H7 (cell line): Measurements from ENCODE around the gene ARHGEF7. TPM values are rescaled to one million over a fixed set of nuclear protein-coding genes. Genes with fewer than 3 reads are reported as not detected.
"Not testable (repeated sequence)": the region's sequence is repeated elsewhere in the genome, so short reads cannot be mapped to it uniquely, and the experiment has no call there.

Source experiments
- DNase-seq: peaks from one replicate; pipeline ENCODE4 v3.0.0; 2012
- H3K27me3 ChIP-seq: 2 replicates; pipeline ENCODE4 v1.6.0; 2011; ENCODE audit warnings: mild to moderate bottlenecking, low read length; ENCODE audit not compliant: control insufficient read depth, insufficient read depth
- H3K36me3 ChIP-seq: replicated peaks from 2 replicates; pipeline ENCODE4 v1.5.1; 2011; ENCODE audit warnings: low read length; ENCODE audit not compliant: control insufficient read depth, insufficient read depth
- H3K4me3 ChIP-seq: 2 replicates; pipeline ENCODE4 v1.5.1; 2011; ENCODE audit warnings: low read depth, mild to moderate bottlenecking, control low read depth, low read length, moderate library complexity; ENCODE audit not compliant: insufficient read depth
- total RNA-seq: library from RNA; depleted of rRNA; stranded (reverse); fragments of >200 nt; shearing (Covaris generic); gene quantifications from 2 replicates; pipeline ENCODE4 v1.2.3, GENCODE V29; 2014; rRNA removed

The ARHGEF7 gene
- 20.8 and 31.6 TPM in 2 replicates for total RNA-seq

- peaks cover 53% of the 10 kb centered on the region for H3K27me3 ChIP-seq
Observed at GRCh38 chr13:111115061-111115964, at the start of gene ARHGEF7. Gene ARHGEF7 (plus strand): TSS chr13:111115310. CDS start chr13:111115527, 217 bp downstream.

GRCh38 chr13:111065698-111066097 is 49.4 kb upstream of the ARHGEF7 start:
- H3K36me3 ChIP-seq = no peaks in the 10 kb centered on the region
- H3K4me3 ChIP-seq = no peak overlapping the region
- peaks cover 13% of the 10 kb centered on the region for H3K27me3 ChIP-seq
- DNase-seq = no peak

More at GRCh38 chr13:111115061-111115964, at the start of gene ARHGEF7:
- H3K36me3 ChIP-seq = no peaks in the 10 kb centered on the region
- peak within 1 kb of the TSS; percentile 67 for H3K4me3 ChIP-seq
- peak; percentile 90 for DNase-seq

- Histone ChIP-seq H3K27me3 (peaks cover 13% of the 10 kb centered on the region), H3K4me3 (peak overlapping the region; percentile 67; the same call in 1 of the 2 replicates), H3K36me3 (no peaks in the 10 kb centered on the region)
- peak; percentile 69 for DNase-seq
Observed at GRCh38 chr13:111066544-111066943, 48.6 kb upstream of the ARHGEF7 start.

GRCh38 chr13:111068009-111068350 is 47.1 kb upstream of the ARHGEF7 start:
- no peak for DNase-seq
- no peaks in the 10 kb centered on the region for H3K36me3 ChIP-seq
- peaks cover 13% of the 10 kb centered on the region for H3K27me3 ChIP-seq
- H3K4me3 ChIP-seq = no peak overlapping the region

GRCh38 chr13:111071120-111071519 is 44.0 kb upstream of the ARHGEF7 start:
- DNase-seq, H3K4me3 ChIP-seq, H3K36me3 ChIP-seq: not testable (repeated sequence)
- H3K27me3 ChIP-seq = peaks cover 11% of the 10 kb centered on the region

GRCh38 chr13:111071526-111071925 is 43.6 kb upstream of the ARHGEF7 start:
- DNase-seq, H3K27me3 ChIP-seq, H3K36me3 ChIP-seq, H3K4me3 ChIP-seq: not testable (repeated sequence)

- no peak for DNase-seq
- no peaks in the 10 kb centered on the region for H3K27me3 ChIP-seq
- no peaks in the 10 kb centered on the region for H3K36me3 ChIP-seq
Observed at GRCh38 chr13:111074826-111075225, 40.3 kb upstream of the ARHGEF7 start.

GRCh38 chr13:111076155-111077013 is 38.7 kb upstream of the ARHGEF7 start:
- DNase-seq = no peak

More at GRCh38 chr13:111074826-111075225, 40.3 kb upstream of the ARHGEF7 start:
- H3K4me3 ChIP-seq = no peak overlapping the region

GRCh38 chr13:111079375-111079774 is 35.7 kb upstream of the ARHGEF7 start:
- H3K36me3 ChIP-seq = no peaks in the 10 kb centered on the region

More at GRCh38 chr13:111076155-111077013, 38.7 kb upstream of the ARHGEF7 start:
- H3K36me3 ChIP-seq = no peaks in the 10 kb centered on the region
- H3K27me3 ChIP-seq = no peaks in the 10 kb centered on the region
- no peak overlapping the region for H3K4me3 ChIP-seq

GRCh38 chr13:111080642-111081041 is 34.5 kb upstream of the ARHGEF7 start:
- Histone ChIP-seq H3K36me3 (no peaks in the 10 kb centered on the region), H3K4me3 (no peak overlapping the region), H3K27me3 (no peaks in the 10 kb centered on the region)
- peak; percentile 71 for DNase-seq

More at GRCh38 chr13:111079375-111079774, 35.7 kb upstream of the ARHGEF7 start:
- no peak overlapping the region for H3K4me3 ChIP-seq
- no peak for DNase-seq
- no peaks in the 10 kb centered on the region for H3K27me3 ChIP-seq

GRCh38 chr13:111082240-111082639 is 32.9 kb upstream of the ARHGEF7 start:
- Histone ChIP-seq H3K4me3 (no peak overlapping the region), H3K27me3 (no peaks in the 10 kb centered on the region), H3K36me3 (no peaks in the 10 kb centered on the region)
- no peak for DNase-seq

- not testable (repeated sequence) for H3K27me3 ChIP-seq, H3K4me3 ChIP-seq, H3K36me3 ChIP-seq, DNase-seq
Observed at GRCh38 chr13:111082769-111083168, 32.3 kb upstream of the ARHGEF7 start.

GRCh38 chr13:111083693-111084092 is 31.4 kb upstream of the ARHGEF7 start:
- H3K4me3 ChIP-seq, DNase-seq, H3K36me3 ChIP-seq, H3K27me3 ChIP-seq: not testable (repeated sequence)

- DNase-seq = no peak
- Histone ChIP-seq H3K27me3 (no peaks in the 10 kb centered on the region), H3K36me3 (no peaks in the 10 kb centered on the region), H3K4me3 (no peak overlapping the region)
Observed at GRCh38 chr13:111090169-111090568, 24.9 kb upstream of the ARHGEF7 start.
